Testis (tissue), 3 donors: ENCODE measurements around the gene AKR1C4. TPM values are rescaled to one million over a fixed set of nuclear protein-coding genes. Genes with fewer than 3 reads are reported as not detected.
"Not testable (repeated sequence)": the region's sequence is repeated elsewhere in the genome, so short reads cannot be mapped to it uniquely, and the experiment has no call there.

Source experiments
- DNase-seq: peaks from one replicate; pipeline ENCODE4 v3.0.0-alpha.2; 2019
- H3K27ac ChIP-seq, 2 donors: fragments of 200-600 bp; sonication (generic); one replicate each; pipeline ENCODE4 v1.5.1; 2019
- H3K27me3 ChIP-seq: fragments of 200-600 bp; sonication (generic); one replicate; pipeline ENCODE4 v1.5.1; 2019
- H3K36me3 ChIP-seq: fragments of 200-600 bp; sonication (generic); one replicate; pipeline ENCODE4 v1.5.1; 2017; ENCODE audit warnings: low read depth; ENCODE audit errors: missing control alignments
- H3K4me1 ChIP-seq: fragments of 200-600 bp; sonication (generic); one replicate; pipeline ENCODE4 v1.5.1; 2019
- H3K4me3 ChIP-seq, 2 donors: fragments of 200-600 bp; sonication (generic); one replicate each; pipeline ENCODE4 v1.5.1; 2017 to 2019
- H3K9me3 ChIP-seq: fragments of 200-600 bp; sonication (generic); one replicate; pipeline ENCODE4 v1.5.1; 2017
- CTCF ChIP-seq, 3 experiments: fragments of 450-650 bp in 2 of 3; fragments of 200-600 bp in 1 of 3; sonication (generic) in 1 of 3; IDR thresholded peaks; one replicate each; pipeline ENCODE4 v1.5.1; 2016 to 2019; ENCODE audit warnings: antibody characterized with exemption in 3 of 3, mild to moderate bottlenecking in 2 of 3, moderate library complexity in 1 of 3
- POLR2A ChIP-seq: fragments of 450-650 bp; IDR thresholded peaks from one replicate; pipeline ENCODE4 v1.6.1; 2017; ENCODE audit warnings: antibody characterized with exemption, mild to moderate bottlenecking, moderate library complexity
- WGBS, 2 donors: methylation state at CpG; one replicate each; pipeline ENCODE4 v1.1.5; 2018; 5-methylcytosine and 5-hydroxymethylcytosine counted together
- intact Hi-C: fragments of 100-400 bp; cut with DNase I; formaldehyde crosslinking; loops from one replicate; pipeline ENCODE4 v1.15.1; 2023; ENCODE audit warnings: low total_unique reads
- polyA plus RNA-seq: library from polyadenylated mRNA; stranded (reverse); fragments of 350-450 nt; fragmentation: Illumina TruSeq; extraction: RNeasy Lipid Tissue Mini Kit (QIAGEN cat#74804); gene quantifications from one replicate; pipeline ENCODE4 v1.2.3, GENCODE V29; 2014; ENCODE audit warnings: low read depth, low replicate concordance; ENCODE audit not compliant: insufficient read depth
- total RNA-seq, 2 donors: library from RNA; depleted of rRNA; stranded (reverse); fragments of >200 nt; gene quantifications; one replicate each; pipeline ENCODE4 v1.2.3, GENCODE V29; 2016

The AKR1C4 gene
- total and polyA plus RNA-seq, 3 donors from 2014 or later = 0.37 to 1.9 (median 0.63) TPM

- Histone ChIP-seq H3K4me3 (no peak overlapping the region), H3K27me3 (no peaks in the 10 kb centered on the region), H3K9me3 (no peaks in the 10 kb centered on the region), H3K4me1 (no peaks in the 10 kb centered on the region), H3K27ac (no peak overlapping the region), H3K36me3 (no peaks in the 10 kb centered on the region)
- intact Hi-C loops = no loop called here
- no peak for DNase-seq
- TF ChIP-seq CTCF (IDR thresholded peaks at IDR 0.05) (no peak), POLR2A (no peak)
Observed at GRCh38 chr10:5211696-5212536, 15.3 kb downstream of the AKR1C4 start.

GRCh38 chr10:5216801-5217200 lies 20.2 kb downstream of the AKR1C4 start:
- WGBS, 2 donors = 38 to 73% methylated on average over 1 to 2 of the region's 2 CpGs
- DNase-seq = no peak

GRCh38 chr10:5219262-5219661 lies 22.6 kb downstream of the AKR1C4 start:
- H3K36me3 ChIP-seq = no peaks in the 10 kb centered on the region
- no peaks in the 10 kb centered on the region for H3K9me3 ChIP-seq
- H3K27me3 ChIP-seq = no peaks in the 10 kb centered on the region
- no peak for TF ChIP-seq CTCF (IDR thresholded peaks at IDR 0.05)
- TF ChIP-seq POLR2A = no peak
- intact Hi-C loops = no loop called here
- no peak overlapping the region for H3K4me3 ChIP-seq
- DNase-seq = peak; percentile 48
- WGBS, 2 donors = 32 to 45% methylated on average over 3 of the region's 3 CpGs
- H3K4me1 ChIP-seq = no peaks in the 10 kb centered on the region
- H3K27ac ChIP-seq = no peak overlapping the region

More at GRCh38 chr10:5216801-5217200, 20.2 kb downstream of the AKR1C4 start:
- intact Hi-C loops = no loop called here
- no peaks in the 10 kb centered on the region for H3K9me3 ChIP-seq
- no peak overlapping the region for H3K27ac ChIP-seq
- H3K4me1 ChIP-seq = no peaks in the 10 kb centered on the region
- no peak for TF ChIP-seq CTCF (IDR thresholded peaks at IDR 0.05)
- no peak for TF ChIP-seq POLR2A
- H3K4me3 ChIP-seq = no peak overlapping the region
- no peaks in the 10 kb centered on the region for H3K27me3 ChIP-seq
- H3K36me3 ChIP-seq = no peaks in the 10 kb centered on the region

GRCh38 chr10:5222942-5223341 lies 26.3 kb downstream of the AKR1C4 start:
- H3K27ac ChIP-seq = not testable (repeated sequence)

GRCh38 chr10:5229019-5229418 lies 32.4 kb downstream of the AKR1C4 start:
- H3K27me3 ChIP-seq = no peaks in the 10 kb centered on the region
- no peak overlapping the region for H3K27ac ChIP-seq
- no peak for DNase-seq
- H3K4me1 ChIP-seq = no peaks in the 10 kb centered on the region
- 84 to 89% methylated on average over 8 of the region's 8 CpGs for WGBS, 2 donors
- H3K36me3 ChIP-seq = no peaks in the 10 kb centered on the region
- intact Hi-C loops = no loop called here
- H3K9me3 ChIP-seq = no peaks in the 10 kb centered on the region
- no peak for TF ChIP-seq CTCF (IDR thresholded peaks at IDR 0.05)
- TF ChIP-seq POLR2A = no peak
- no peak overlapping the region for H3K4me3 ChIP-seq

More at GRCh38 chr10:5222942-5223341, 26.3 kb downstream of the AKR1C4 start:
- 91 to 100% methylated on average over 1 to 7 of the region's 7 CpGs for WGBS, 2 donors
- H3K27me3 ChIP-seq, H3K4me1 ChIP-seq, H3K9me3 ChIP-seq, intact Hi-C loops, DNase-seq, H3K36me3 ChIP-seq, H3K4me3 ChIP-seq: not testable (repeated sequence)
